Left colon (tissue), 2 donors: ENCODE measurements around the gene FXR2. TPM values are rescaled to one million over a fixed set of nuclear protein-coding genes. Genes with fewer than 3 reads are reported as not detected.

Experiments
- total RNA-seq, 2 donors: library from RNA; stranded (reverse); fragmentation: NEBNext Ultra II Directional; extraction: Animal tissue kit (Norgen Biotek cat#: 25700); gene quantifications; one replicate each; pipeline ENCODE4 v1.2.1, GENCODE V29; 2021
- donor health status: DM: no; HTN: no; CAD: no.
- donor health status: DM: yes; HTN: yes; CAD: no.

The FXR2 gene
- total RNA-seq, 2 donors from 2014 or later, result 24.9 to 29.5 TPM

Other genes starting within 250 kb of the FXR2 start
- 10 to 100 TPM; 22.2 to 24.9 TPM for gene TNK1, start 233.8 kb downstream of the FXR2 start, total RNA-seq
- 10 to 100 TPM in 1 of 2 donors, 1 to 10 TPM in 1; 8.9 to 10.2 TPM for gene PLSCR3, start 220.4 kb downstream of the FXR2 start, total RNA-seq
- 10 to 100 TPM; 70.8 to 81.0 TPM for gene TMEM256, start 210.8 kb downstream of the FXR2 start, total RNA-seq
- gene NLGN2, start 207.1 kb downstream of the FXR2 start, total RNA-seq, result 1 to 10 TPM; 2.7 to 6.6 TPM
- not detected for gene SPEM1, start 194.6 kb downstream of the FXR2 start, total RNA-seq
- gene SPEM2, start 189.3 kb downstream of the FXR2 start, total RNA-seq, result not detected
- not detected for gene SPEM3, start 186.0 kb downstream of the FXR2 start, total RNA-seq
- 10 to 100 TPM; 19.3 to 20.5 TPM for gene TMEM102, start 179.5 kb downstream of the FXR2 start, total RNA-seq
- gene FGF11, start 175.4 kb downstream of the FXR2 start, total RNA-seq, result 1 to 10 TPM; 1.2 to 2.3 TPM
- 10 to 100 TPM in 1 of 2 donors, 1 to 10 TPM in 1; 9.6 to 10.7 TPM for gene CHRNB1, start 169.8 kb downstream of the FXR2 start, total RNA-seq
- 10 to 100 TPM; 17.5 to 25.0 TPM for gene ZBTB4, start 135.3 kb downstream of the FXR2 start, total RNA-seq
- gene SLC35G6, start 133.5 kb downstream of the FXR2 start, total RNA-seq, result not detected
- gene POLR2A, start 130.5 kb downstream of the FXR2 start, total RNA-seq, result 10 to 100 TPM; 83.8 to 100.0 TPM
- gene TNFSF12, start 65.8 kb downstream of the FXR2 start, total RNA-seq, result 10 to 100 TPM in 1 of 2 donors, 1 to 10 TPM in 1; 9.8 to 17.3 TPM
- gene TNFSF13, start 56.1 kb downstream of the FXR2 start, total RNA-seq, result 100 to 1,000 TPM in 1 of 2 donors, 10 to 100 TPM in 1; 77.2 to 121 TPM
- gene SENP3, start 53.0 kb downstream of the FXR2 start, total RNA-seq, result 10 to 100 TPM; 30.9 to 34.1 TPM
- 10 to 100 TPM; 35.0 to 74.0 TPM for gene CD68, start 35.3 kb downstream of the FXR2 start, total RNA-seq
- gene MPDU1, start 31.0 kb downstream of the FXR2 start, total RNA-seq, result 10 to 100 TPM; 79.2 to 89.6 TPM
- gene SOX15, start 24.8 kb downstream of the FXR2 start, total RNA-seq, result under 1 TPM; 0.58 to 0.84 TPM
- gene SAT2, start 12.9 kb upstream of the FXR2 start, total RNA-seq, result 10 to 100 TPM; 60.8 to 78.3 TPM
- not detected for gene SHBG, start 15.2 kb upstream of the FXR2 start, total RNA-seq
- gene ATP1B2, start 36.0 kb upstream of the FXR2 start, total RNA-seq, result 1 to 10 TPM in 1 of 2 donors, under 1 TPM in 1; 0.55 to 1.4 TPM
- 10 to 100 TPM; 47.3 to 60.0 TPM for gene TP53, start 72.6 kb upstream of the FXR2 start, total RNA-seq
- 1 to 10 TPM; 6.4 to 9.7 TPM for gene WRAP53, start 73.6 kb upstream of the FXR2 start, total RNA-seq
- gene EFNB3, start 90.3 kb upstream of the FXR2 start, total RNA-seq, result under 1 TPM; 0.25 to 0.34 TPM
- gene DNAH2, start 102.8 kb upstream of the FXR2 start, total RNA-seq, result under 1 TPM; 0.22 to 0.61 TPM
- 10 to 100 TPM; 49.5 to 50.4 TPM for gene KDM6B, start 219.3 kb upstream of the FXR2 start, total RNA-seq
- gene TMEM88, start 240.2 kb upstream of the FXR2 start, total RNA-seq, result 1 to 10 TPM; 3.8 to 6.1 TPM
- gene NAA38, start 242.7 kb upstream of the FXR2 start, total RNA-seq, result 10 to 100 TPM; 49.7 to 83.0 TPM
- gene CYB5D1, start 243.1 kb upstream of the FXR2 start, total RNA-seq, result 1 to 10 TPM; 8.3 to 9.0 TPM